Mesothelial cell of epicardium (in vitro differentiated cells): ENCODE measurements around the gene ADCK2. TPM values are rescaled to one million over a fixed set of nuclear protein-coding genes. Genes with fewer than 3 reads are reported as not detected.
"Not testable (repeated sequence)": the region's sequence is repeated elsewhere in the genome, so short reads cannot be mapped to it uniquely, and the experiment has no call there.

Experiments used
- DNase-seq, 2 experiments: peaks; one replicate each; pipeline ENCODE4 v3.0.0; 2021; ENCODE audit warnings: low spot score in 2 of 2; ENCODE audit not compliant: unreplicated experiment in 2 of 2
- H3K27ac Mint-ChIP-seq: 2 replicates; pipeline ENCODE4 v1.8.0; 2021; ENCODE audit warnings: mixed read lengths
- H3K27me3 Mint-ChIP-seq: 2 replicates; pipeline ENCODE4 v1.8.0; 2021; ENCODE audit warnings: low read depth, mixed read lengths
- H3K36me3 Mint-ChIP-seq: 2 replicates; pipeline ENCODE4 v1.8.0; 2021; ENCODE audit warnings: mixed read lengths
- H3K4me1 Mint-ChIP-seq: 2 replicates; pipeline ENCODE4 v1.8.0; 2021; ENCODE audit warnings: mixed read lengths
- H3K4me3 Mint-ChIP-seq: 2 replicates; pipeline ENCODE4 v1.8.0; 2021; ENCODE audit warnings: mild to moderate bottlenecking, moderate library complexity, mixed read lengths
- H3K9me3 Mint-ChIP-seq: 2 replicates; pipeline ENCODE4 v1.8.0; 2021; ENCODE audit warnings: mixed read lengths
- total RNA-seq: library from RNA; stranded (reverse); gene quantifications from 3 replicates; pipeline ENCODE4 v1.2.1, GENCODE V29; 2021
- TF ChIP-seq, protein P1 (sequence below): fragments of 200-600 bp; sonication (generic); IDR thresholded peaks from one replicate; pipeline ENCODE4 v1.5.0; 2021; ENCODE audit warnings: antibody characterized with exemption; ENCODE audit not compliant: unreplicated experiment

Gene ADCK2
- total RNA-seq, 1 donor from 2014 or later: 26.6 TPM

DNA sequence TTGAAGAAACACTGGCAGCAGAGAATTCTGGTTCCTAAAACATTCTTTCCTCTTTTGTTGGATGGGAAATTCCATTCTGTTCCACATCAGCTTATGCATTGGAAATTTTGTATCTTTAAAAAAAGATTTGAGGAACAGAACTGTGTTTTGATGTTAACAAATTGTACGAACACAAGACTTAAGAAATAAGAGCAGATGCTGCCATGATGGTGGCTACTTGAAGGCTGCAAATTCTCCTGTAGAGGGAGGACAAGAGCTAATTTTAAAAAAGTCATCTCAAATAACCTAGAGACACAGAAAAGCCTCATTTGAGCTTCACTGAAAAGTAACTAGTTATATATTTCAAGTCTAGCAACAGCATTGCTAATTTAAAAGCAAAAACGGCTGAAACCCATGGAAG lies 53.5 kb downstream of the ADCK2 start:
- H3K9me3 Mint-ChIP-seq: no peaks in the 10 kb centered on the region
- H3K27me3 Mint-ChIP-seq: no peaks in the 10 kb centered on the region
- H3K4me1 Mint-ChIP-seq: no peaks in the 10 kb centered on the region
- peaks cover 7% of the 10 kb centered on the region for H3K36me3 Mint-ChIP-seq
- no peak for DNase-seq
- no peak overlapping the region for H3K4me3 Mint-ChIP-seq
- no peak overlapping the region for H3K27ac Mint-ChIP-seq
- TF ChIP-seq, protein P1, sequence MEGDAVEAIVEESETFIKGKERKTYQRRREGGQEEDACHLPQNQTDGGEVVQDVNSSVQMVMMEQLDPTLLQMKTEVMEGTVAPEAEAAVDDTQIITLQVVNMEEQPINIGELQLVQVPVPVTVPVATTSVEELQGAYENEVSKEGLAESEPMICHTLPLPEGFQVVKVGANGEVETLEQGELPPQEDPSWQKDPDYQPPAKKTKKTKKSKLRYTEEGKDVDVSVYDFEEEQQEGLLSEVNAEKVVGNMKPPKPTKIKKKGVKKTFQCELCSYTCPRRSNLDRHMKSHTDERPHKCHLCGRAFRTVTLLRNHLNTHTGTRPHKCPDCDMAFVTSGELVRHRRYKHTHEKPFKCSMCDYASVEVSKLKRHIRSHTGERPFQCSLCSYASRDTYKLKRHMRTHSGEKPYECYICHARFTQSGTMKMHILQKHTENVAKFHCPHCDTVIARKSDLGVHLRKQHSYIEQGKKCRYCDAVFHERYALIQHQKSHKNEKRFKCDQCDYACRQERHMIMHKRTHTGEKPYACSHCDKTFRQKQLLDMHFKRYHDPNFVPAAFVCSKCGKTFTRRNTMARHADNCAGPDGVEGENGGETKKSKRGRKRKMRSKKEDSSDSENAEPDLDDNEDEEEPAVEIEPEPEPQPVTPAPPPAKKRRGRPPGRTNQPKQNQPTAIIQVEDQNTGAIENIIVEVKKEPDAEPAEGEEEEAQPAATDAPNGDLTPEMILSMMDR: no peak

DNA sequence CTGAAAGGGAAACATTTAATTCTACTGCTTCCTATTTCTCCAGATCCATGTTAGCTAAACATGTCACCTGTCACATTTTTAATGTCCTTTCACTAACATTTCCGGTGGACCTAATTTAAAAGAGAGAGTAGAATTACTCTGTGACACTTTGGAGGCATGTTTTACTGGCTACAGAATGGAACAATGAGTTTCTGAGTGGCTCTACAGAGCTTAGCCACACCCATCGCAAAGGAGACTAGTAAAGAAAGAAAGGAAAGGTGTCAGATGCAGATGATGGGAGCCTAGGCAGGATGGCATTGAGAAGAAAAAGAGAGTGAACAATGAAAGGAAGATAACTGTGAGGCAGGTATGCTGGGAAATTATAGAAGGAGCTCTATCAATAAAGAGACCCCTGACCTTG lies 59.7 kb downstream of the ADCK2 start:
- peaks cover 5% of the 10 kb centered on the region for H3K9me3 Mint-ChIP-seq
- H3K36me3 Mint-ChIP-seq: peaks cover 28% of the 10 kb centered on the region
- DNase-seq: no peak
- TF ChIP-seq, protein P1: no peak
- no peaks in the 10 kb centered on the region for H3K27me3 Mint-ChIP-seq
- H3K27ac Mint-ChIP-seq: no peak overlapping the region
- no peaks in the 10 kb centered on the region for H3K4me1 Mint-ChIP-seq
- no peak overlapping the region for H3K4me3 Mint-ChIP-seq

- no peaks in the 10 kb centered on the region for H3K4me1 Mint-ChIP-seq
- H3K27ac Mint-ChIP-seq: no peak overlapping the region
- H3K4me3 Mint-ChIP-seq: no peak overlapping the region
- no peak for DNase-seq
- H3K36me3 Mint-ChIP-seq: peaks cover 33% of the 10 kb centered on the region
- peaks cover 5% of the 10 kb centered on the region for H3K9me3 Mint-ChIP-seq
- H3K27me3 Mint-ChIP-seq: no peaks in the 10 kb centered on the region
- TF ChIP-seq, protein P1: no peak
Observed at GRCh38 chr7:140734096-140734495, 61.4 kb downstream of the ADCK2 start.

GRCh38 chr7:140734729-140735128 lies 62.0 kb downstream of the ADCK2 start:
- Mint-ChIP-seq H3K4me3 (no peak overlapping the region), H3K36me3 (peaks cover 36% of the 10 kb centered on the region), H3K4me1 (no peaks in the 10 kb centered on the region), H3K9me3 (peaks cover 5% of the 10 kb centered on the region), H3K27ac (no peak overlapping the region), H3K27me3 (no peaks in the 10 kb centered on the region)
- TF ChIP-seq, protein P1: no peak
- DNase-seq: no peak

- Mint-ChIP-seq H3K27me3 (no peaks in the 10 kb centered on the region), H3K4me1 (no peaks in the 10 kb centered on the region), H3K4me3 (no peak overlapping the region), H3K27ac (no peak overlapping the region), H3K36me3 (peaks cover 30% of the 10 kb centered on the region), H3K9me3 (peaks cover 7% of the 10 kb centered on the region)
- TF ChIP-seq, protein P1: no peak
- no peak for DNase-seq
Observed at GRCh38 chr7:140738280-140738679, 65.5 kb downstream of the ADCK2 start.

DNA sequence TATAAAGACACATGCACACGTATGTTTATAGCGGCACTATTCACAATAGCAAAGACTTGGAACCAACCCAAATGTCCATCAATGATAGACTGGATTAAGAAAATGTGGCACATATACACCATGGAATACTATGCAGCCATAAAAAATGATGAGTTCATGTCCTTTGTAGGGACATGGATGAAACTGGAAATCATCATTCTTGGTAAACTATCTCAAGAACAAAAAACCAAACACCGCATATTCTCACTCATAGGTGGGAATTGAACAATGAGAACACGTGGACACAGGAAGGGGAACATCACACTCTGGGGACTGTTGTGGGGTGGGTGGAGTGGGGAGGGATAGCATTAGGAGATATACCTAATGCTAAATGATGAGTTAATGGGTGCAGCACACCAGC lies 70.5 kb downstream of the ADCK2 start:
- H3K36me3 Mint-ChIP-seq: peaks cover 18% of the 10 kb centered on the region
- DNase-seq, H3K4me3 Mint-ChIP-seq, H3K27me3 Mint-ChIP-seq, H3K4me1 Mint-ChIP-seq, H3K9me3 Mint-ChIP-seq, H3K27ac Mint-ChIP-seq: not testable (repeated sequence)
